GM21390 (cell line): ENCODE results near the gene ANKRD40CL.

Source experiments
- ATAC-seq: cut with Tn5 transposase; IDR thresholded peaks from one replicate; pipeline ENCODE4 v1.9.1; 2021; ENCODE audit not compliant: unreplicated experiment

The ANKRD40CL gene

GRCh38 chr17:50719144-50719923, 48.0 kb downstream of the ANKRD40CL start, which contains the start of gene LUC7L3:
Gene LUC7L3, plus strand, starts transcription at chr17:50719603. Its CDS starts 130 bp downstream, at chr17:50719733.
- ATAC-seq: peak; percentile 91

DNA sequence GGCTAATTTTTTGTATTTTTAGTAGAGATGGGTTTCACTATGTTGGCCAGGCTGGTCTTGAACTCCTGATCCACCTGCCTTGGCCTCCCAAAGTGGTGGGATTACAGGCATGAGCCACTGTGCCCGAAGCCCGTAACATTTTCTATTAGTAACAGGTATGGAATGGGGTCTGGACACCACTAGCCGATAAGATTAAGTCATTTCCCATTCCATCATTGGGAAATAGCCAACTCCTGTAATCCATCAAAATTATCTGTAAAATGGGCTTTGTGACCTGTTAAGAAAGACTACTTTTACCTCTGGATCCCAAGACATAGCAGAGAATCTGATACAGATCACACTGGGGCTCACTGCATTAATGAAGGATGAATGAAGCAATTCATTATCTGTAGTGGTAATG, 51.8 kb downstream of the ANKRD40CL start:
- no peak for ATAC-seq

DNA sequence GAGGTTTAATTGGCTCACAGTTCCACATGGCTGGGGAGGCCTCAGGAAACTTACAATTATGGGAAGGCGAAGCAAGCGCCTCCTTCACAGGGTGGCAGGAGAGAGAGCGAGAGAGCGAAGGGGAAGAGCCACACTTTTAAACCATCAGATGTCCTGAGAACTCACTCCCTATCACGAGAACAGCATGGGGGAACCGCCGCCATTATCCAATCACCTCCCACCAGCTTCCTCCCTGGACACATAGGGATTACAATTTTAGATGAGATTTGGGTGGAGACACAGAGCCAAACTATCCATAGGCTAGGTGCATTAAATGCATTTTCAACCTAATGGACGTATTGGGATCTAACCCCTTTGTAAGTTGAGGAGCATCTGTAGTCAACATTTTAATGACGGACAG, 54.7 kb downstream of the ANKRD40CL start:
- no peak for ATAC-seq
